ENCODE data around the gene GDAP2.

The GDAP2 gene

GRCh38 chr1:117842408-117843170 is 86.8 kb downstream of the GDAP2 start:
- no peak for DNase-seq (ENCODE audit: low read depth in 2 of 3, low spot score in 1 of 3)

GRCh38 chr1:117841117-117841650 is 88.2 kb downstream of the GDAP2 start:
- no peak for DNase-seq (ENCODE audit: low read depth in 2 of 3, low spot score in 1 of 3)

- DNase-seq (ENCODE audit: low read depth in 2 of 3, low spot score in 1 of 3) = no peak
Measured at GRCh38 chr1:117838911-117839310, 90.5 kb downstream of the GDAP2 start.

GRCh38 chr1:117836069-117836468 is 93.4 kb downstream of the GDAP2 start:
- DNase-seq (ENCODE audit: low read depth in 2 of 3, low spot score in 1 of 3) = no peak

- DNase-seq (ENCODE audit: low read depth in 2 of 3, low spot score in 1 of 3) = no peak
Measured at GRCh38 chr1:117834416-117834815, 95.0 kb downstream of the GDAP2 start.

DNA sequence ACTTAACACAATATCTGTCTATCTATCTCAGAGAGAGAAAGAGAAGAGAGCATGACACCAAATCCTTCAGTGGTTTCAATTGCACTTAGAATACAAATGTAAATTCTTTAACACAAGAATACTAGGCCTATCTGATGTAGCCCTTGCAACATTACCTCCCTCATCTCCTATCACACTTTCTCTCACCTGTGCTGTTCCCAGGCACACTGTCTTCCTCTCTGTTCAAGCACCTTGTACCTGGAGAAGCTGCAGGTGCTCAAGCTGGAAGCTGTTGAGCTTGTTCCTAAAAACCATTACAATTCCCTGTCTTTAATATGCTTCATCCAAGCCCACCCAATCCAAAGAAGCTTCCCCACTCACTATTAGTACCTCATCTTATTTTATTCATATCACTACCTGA is 97.0 kb downstream of the GDAP2 start:
- DNase-seq (ENCODE audit: low read depth in 2 of 3, low spot score in 1 of 3) = no peak

DNA sequence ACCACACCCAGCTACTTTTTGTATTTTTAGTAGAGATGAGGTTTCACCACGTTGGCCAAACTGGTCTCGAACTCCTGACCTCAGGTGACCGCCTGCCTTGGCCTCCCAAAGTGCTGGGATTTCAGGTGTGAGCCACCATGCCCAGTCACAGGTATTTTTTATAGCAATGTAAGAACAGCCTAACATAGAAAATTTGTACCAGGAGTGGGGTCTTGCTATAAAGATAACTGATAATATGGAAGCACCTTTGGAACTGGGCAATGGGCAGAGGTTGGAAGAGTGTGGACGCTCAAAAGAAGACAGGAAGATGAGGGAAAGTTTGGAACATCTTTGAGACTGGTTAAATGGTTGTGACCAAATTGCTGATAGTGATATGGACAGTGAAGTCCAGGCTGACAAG is 99.2 kb downstream of the GDAP2 start:
- DNase-seq (ENCODE audit: low read depth in 2 of 3, low spot score in 1 of 3) = no peak

- DNase-seq (ENCODE audit: low read depth in 2 of 3, low spot score in 1 of 3) = no peak
Measured at GRCh38 chr1:117828201-117828600, 101.2 kb downstream of the GDAP2 start.

DNA sequence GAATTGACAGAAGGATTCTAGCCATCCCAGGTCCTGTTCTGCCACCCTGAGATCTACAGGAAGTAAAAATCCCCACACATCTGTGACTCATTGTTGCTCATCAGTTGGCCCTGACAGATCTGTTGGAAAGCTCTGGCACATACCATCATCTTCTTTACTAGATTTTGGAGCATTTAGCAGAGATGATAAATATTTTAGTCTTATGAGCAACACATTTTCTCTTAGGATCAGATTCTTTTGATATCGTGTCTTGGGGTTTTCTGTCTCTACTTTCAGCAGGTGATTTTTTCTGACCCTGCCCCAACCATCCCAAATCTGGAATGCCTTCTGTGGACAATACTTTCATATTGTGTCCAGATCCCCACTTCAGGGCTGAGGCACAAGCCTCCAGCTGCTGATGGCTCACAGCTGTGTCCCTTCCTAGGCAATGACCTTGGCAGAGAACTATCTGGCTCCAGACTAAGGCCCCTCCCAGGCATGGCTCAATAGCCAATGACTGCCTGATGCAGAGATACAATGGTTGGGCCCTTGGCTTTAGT is 102.8 kb downstream of the GDAP2 start:
- DNase-seq (ENCODE audit: low read depth in 2 of 3, low spot score in 1 of 3) = no peak

DNA sequence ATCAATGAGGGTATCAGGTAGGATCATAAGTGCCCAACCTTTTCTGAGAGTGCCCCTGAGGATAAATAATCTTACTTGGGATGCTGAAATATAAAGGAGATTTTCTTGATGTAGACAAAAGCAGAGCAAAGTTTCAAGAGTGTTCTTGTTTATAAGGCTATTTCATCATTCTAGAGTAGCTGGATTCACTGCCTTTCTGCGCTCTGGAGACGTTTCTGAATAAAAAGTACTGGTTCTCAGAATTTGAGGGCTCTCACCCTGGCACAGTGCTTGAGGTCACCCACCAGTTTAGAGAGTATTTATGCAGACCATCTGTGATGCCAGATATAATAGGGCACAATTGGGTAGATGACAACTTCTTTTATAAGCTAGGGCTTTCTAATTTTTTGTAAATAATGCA is 103.3 kb downstream of the GDAP2 start:
- no peak for DNase-seq (ENCODE audit: low read depth in 2 of 3, low spot score in 1 of 3)

GRCh38 chr1:117825414-117825813 is 104.0 kb downstream of the GDAP2 start:
- DNase-seq (ENCODE audit: low read depth in 2 of 3, low spot score in 1 of 3) = no peak

DNA sequence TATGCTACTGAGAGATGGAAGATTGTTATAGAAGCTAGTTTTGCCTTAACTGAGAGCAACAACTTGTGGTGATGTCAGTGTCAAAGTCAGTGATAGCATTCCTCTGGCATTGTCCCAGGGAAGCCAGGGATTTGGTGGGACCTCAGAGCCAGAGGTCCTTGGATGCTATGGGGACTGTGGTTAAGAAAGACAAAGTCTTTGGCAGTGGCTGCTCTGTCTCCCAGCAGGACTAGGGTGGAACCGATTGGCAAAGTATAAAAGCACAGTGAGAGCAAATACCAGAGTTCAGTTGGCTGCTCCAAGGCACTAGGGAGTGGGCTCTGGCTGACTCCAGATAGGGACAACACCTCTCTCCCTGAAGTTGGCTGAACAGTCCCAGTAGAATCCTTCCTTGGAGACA is 104.8 kb downstream of the GDAP2 start:
- DNase-seq (ENCODE audit: low read depth in 2 of 3, low spot score in 1 of 3) = no peak

DNA sequence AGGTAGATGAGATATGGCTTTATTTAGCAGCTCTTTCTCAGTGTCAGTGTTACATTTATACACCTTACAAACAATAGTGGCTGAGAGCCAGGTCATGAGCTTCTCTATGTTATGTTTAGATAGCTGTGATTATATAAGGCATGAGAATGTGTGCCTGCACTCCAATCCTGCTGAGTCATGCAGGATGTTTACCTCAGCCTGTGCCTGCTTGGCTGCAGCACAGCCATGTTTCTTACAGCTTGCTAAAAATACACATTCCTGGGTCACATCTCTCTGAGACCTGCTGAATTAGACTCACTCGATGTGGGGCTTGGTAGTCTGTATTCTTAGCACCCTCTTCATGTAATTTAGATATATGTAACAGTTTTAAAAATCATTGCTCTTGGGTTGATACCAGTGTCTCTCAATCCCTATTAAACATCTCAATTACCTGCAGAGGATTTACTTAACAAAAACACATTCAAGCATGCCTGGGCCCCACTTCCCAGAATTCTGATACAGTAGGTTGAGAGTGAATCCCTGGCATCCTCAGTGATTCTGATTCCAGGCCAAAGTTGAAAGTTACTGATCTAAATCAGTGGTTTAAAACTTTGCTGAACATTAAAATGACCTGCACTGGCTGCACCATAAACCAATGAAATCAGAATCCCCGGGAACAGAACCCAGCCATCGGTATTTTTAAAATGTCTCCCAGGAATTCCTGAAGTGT is 107.5 kb downstream of the GDAP2 start:
- no peak for DNase-seq (ENCODE audit: low read depth in 2 of 3, low spot score in 1 of 3)

DNA sequence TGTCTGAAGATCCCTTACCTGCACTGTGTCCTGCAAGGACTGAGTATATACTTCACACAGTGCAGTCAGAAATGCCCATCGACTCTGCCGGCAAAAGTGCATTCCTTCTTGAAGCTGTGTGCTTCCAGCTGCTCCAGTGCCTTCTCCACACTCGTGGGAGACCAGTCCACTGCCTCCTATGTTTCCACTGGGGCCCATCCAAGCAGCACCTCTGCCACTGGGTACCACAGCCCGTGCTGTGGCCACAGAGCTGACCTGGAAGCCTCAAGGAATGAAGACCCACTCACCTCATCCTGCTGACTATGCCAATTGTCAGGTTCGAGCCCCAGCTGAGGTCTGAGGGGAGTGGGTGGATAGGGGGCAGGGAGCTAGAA is 108.1 kb downstream of the GDAP2 start:
- DNase-seq (ENCODE audit: low read depth in 2 of 3, low spot score in 1 of 3) = no peak

DNA sequence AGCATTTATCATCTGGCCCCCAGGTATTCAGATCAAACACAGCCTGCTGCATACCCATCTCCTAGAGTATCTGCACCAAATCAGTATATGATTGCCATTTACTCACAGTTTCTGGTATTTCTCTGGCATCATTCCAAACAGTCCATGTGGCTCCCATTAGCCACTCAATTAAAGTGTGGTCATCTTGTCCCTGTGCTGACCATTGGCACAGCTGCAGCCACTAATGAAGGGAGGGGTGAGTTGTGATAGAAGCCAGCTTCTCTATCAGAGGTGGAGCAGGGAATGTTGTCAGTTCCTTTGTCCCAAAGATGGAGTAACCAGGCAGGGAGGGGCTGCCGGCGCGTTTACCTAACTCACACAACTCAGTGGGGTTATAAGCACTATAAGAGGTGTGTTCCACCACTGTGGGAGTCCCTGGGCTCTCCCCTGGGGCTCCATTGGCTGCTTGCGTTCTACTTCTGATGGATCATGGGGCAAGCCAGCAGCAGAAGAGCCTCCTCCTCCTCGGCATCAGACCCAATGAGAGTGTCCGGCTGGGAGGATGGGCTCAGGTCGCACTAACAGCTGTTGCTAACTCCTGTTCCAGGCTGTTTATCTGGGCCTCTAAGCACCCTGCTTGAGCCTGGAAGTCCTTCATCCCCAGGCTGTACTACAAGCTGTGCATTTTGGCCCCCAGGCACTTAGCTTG is 108.6 kb downstream of the GDAP2 start:
- DNase-seq (ENCODE audit: low read depth in 2 of 3, low spot score in 1 of 3) = no peak

- no peak for DNase-seq (ENCODE audit: low read depth in 2 of 3, low spot score in 1 of 3)
Measured at GRCh38 chr1:117820096-117820495, 109.3 kb downstream of the GDAP2 start.

DNA sequence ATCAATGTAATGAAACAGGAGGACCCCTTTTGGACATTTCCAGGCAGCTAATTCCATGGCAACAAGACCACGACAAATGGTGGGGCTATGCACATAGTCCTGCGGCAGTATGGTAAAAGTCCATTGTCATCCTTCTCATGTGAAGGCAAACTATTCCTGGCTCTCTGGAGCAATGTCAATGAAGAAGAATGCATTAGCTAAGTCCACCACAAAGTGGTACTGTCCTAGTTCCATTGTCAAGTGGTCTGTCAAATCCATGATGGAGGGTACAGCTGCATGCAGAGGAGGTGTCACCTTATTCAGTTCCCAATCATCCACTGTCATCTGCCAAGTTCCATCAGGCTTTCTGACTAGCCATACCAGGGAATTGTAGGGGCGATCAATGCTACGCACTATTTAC is 110.1 kb downstream of the GDAP2 start:
- DNase-seq (ENCODE audit: low read depth in 2 of 3, low spot score in 1 of 3) = no peak

GRCh38 chr1:117818456-117818855 is 111.0 kb downstream of the GDAP2 start:
- DNase-seq (ENCODE audit: low read depth in 2 of 3, low spot score in 1 of 3) = no peak

DNA sequence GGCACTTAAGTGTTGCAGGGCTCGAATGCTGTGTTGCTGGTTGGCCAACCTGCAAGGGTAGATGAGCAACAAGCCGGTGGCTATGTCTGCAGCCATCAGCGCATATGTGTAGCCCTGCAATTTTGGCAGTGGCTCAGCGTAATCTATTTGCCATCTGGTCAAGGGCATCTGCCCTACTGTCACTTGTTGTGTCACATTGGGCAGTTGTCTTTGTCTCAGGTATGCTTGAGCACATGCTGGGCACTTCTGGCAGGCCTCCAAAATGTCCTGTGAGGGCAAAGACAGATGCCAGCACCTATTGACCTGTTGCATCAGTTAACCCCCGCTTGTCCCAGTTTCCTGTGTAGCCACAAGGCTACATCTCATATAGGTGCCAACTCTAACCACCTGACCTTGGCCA is 111.8 kb downstream of the GDAP2 start:
- DNase-seq (ENCODE audit: low read depth in 2 of 3, low spot score in 1 of 3) = no peak

GRCh38 chr1:117815926-117816325 is 113.5 kb downstream of the GDAP2 start:
- no peak for DNase-seq (ENCODE audit: low read depth in 2 of 3, low spot score in 1 of 3)

GRCh38 chr1:117814856-117815797 is 114.3 kb downstream of the GDAP2 start:
- DNase-seq (ENCODE audit: low read depth in 2 of 3, low spot score in 1 of 3) = no peak
